Fibroblast of gingiva (primary cell): ENCODE data around the gene POLR3E.
"Not testable (repeated sequence)": the region's sequence is repeated elsewhere in the genome, so short reads cannot be mapped to it uniquely, and the experiment has no call there.

ENCODE experiments used
- DNase-seq: peaks from one replicate; pipeline ENCODE4 v3.0.0-alpha.2; 2011; ENCODE audit warnings: low read depth

The POLR3E gene

GRCh38 chr16:22292320-22292719 lies 4.9 kb upstream of the POLR3E start:
- no peak for DNase-seq

GRCh38 chr16:22293137-22294106 lies 3.8 kb upstream of the POLR3E start:
- no peak for DNase-seq

GRCh38 chr16:22296225-22297113 lies 740 bp upstream of the POLR3E start:
- no peak for DNase-seq

- DNase-seq, result peak; percentile 96
These were observed 893 bp downstream of the POLR3E start for GRCh38 chr16:22297871-22298733.

GRCh38 chr16:22299036-22299435 lies 1.8 kb downstream of the POLR3E start:
- no peak for DNase-seq

- peak; percentile 71 for DNase-seq
These were observed 3.3 kb downstream of the POLR3E start for GRCh38 chr16:22300427-22301071.

- not testable (repeated sequence) for DNase-seq
These were observed 4.2 kb downstream of the POLR3E start for GRCh38 chr16:22301423-22301822.

GRCh38 chr16:22302776-22303363 lies 5.7 kb downstream of the POLR3E start:
- DNase-seq, result no peak

- no peak for DNase-seq
These were observed 7.2 kb downstream of the POLR3E start for GRCh38 chr16:22304411-22304810.

- no peak for DNase-seq
These were observed 9.6 kb downstream of the POLR3E start for GRCh38 chr16:22306788-22307187.

GRCh38 chr16:22307838-22308237 lies 10.6 kb downstream of the POLR3E start:
- DNase-seq, result no peak

GRCh38 chr16:22308824-22309520 lies 11.8 kb downstream of the POLR3E start:
- no peak for DNase-seq

GRCh38 chr16:22311520-22311919 lies 14.3 kb downstream of the POLR3E start:
- DNase-seq, result no peak

- no peak for DNase-seq
These were observed 15.9 kb downstream of the POLR3E start for GRCh38 chr16:22312897-22313781.

GRCh38 chr16:22313876-22314470 lies 16.8 kb downstream of the POLR3E start:
- no peak for DNase-seq

- no peak for DNase-seq
These were observed 17.7 kb downstream of the POLR3E start for GRCh38 chr16:22314661-22315626.

- DNase-seq, result no peak
These were observed 18.8 kb downstream of the POLR3E start for GRCh38 chr16:22315979-22316378.

GRCh38 chr16:22316411-22316811 lies 19.2 kb downstream of the POLR3E start:
- DNase-seq, result no peak
